Middle frontal gyrus (tissue), 1 donor: ENCODE measurements around the gene C16orf54.
"Not testable (repeated sequence)": the region's sequence is repeated elsewhere in the genome, so short reads cannot be mapped to it uniquely, and the experiment has no call there.

ENCODE experiments used
- DNase-seq: peaks from one replicate; pipeline ENCODE4 v3.0.0-alpha.2; 2015; ENCODE audit warnings: low spot score; ENCODE audit errors: extremely low spot score

C16orf54 gene, protein sequence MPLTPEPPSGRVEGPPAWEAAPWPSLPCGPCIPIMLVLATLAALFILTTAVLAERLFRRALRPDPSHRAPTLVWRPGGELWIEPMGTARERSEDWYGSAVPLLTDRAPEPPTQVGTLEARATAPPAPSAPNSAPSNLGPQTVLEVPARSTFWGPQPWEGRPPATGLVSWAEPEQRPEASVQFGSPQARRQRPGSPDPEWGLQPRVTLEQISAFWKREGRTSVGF

DNA sequence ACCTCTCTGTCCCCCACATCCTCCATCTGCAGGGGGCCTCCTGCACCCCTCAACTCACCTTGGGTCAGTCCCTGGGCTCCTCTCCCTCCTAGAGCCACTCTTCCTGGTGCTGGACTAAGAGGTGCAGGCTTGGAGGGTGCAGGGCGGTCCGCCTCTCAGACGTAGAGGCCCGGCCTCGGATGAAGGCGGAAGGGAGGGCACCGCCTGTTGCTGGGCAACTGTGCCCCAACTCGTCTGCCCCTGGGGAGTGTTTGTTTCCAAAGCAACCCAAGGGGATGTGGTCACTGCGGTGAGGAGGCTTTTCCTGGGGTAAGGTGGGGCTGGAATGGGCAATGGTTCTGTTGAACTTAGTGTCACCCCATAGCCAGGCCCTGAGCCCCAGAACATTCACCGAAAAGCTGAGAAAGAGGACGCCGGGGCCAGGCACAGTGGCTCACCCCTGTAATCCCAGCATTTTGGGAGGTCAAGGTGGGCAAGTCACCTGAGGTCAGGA is at the start of gene C16orf54:
TSS of gene C16orf54 (minus strand) at position 138 of the 493 bp plus-strand sequence. CDS start 1,039 bp downstream, outside the sequence.
- no peak for DNase-seq

DNA sequence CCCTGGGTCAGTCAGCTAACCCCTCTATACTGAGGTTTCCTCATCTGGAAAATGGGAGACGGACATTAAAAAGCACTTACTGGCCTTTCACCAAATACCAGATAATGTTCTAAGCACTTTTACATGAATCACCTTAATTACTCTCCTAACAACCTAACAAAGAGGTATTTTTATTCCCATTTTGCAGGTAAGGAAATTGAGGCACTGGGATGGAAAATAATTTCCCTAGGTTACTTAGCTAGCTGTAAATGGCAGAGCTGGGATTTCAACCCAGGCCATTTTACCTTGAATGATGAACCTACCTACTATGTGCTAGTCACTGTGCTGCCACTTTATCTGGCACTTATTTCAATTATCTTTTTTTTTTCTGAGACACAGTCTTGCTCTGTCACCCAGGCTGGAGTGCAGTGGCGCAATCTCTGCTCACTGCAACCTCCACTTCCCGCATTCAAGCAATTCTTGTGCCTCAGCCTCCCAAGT is 48.5 kb upstream of the C16orf54 start:
- no peak for DNase-seq

DNA sequence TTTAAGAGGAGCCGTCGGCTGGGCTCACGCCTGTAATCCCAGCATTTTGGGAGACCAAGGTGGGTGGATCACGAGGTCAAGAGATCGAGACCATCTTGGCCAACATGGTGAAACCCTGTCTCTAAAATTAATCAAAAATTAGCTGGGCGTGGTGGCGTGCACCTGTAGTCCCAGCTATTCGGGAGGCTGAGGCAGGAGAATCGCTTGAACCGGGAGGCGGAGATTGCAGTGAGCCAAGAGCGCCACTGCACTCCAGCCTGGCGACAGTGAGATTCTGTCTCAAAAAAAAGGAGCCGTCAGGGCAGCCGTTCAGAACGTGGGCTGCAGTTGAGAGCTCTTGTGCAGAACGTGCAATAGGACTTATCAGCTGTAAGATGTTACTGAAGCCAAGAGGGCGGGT is 47.4 kb upstream of the C16orf54 start:
- DNase-seq = not testable (repeated sequence)

- no peak for DNase-seq
Observed at GRCh38 chr16:29791845-29792807, 46.3 kb upstream of the C16orf54 start.

DNA sequence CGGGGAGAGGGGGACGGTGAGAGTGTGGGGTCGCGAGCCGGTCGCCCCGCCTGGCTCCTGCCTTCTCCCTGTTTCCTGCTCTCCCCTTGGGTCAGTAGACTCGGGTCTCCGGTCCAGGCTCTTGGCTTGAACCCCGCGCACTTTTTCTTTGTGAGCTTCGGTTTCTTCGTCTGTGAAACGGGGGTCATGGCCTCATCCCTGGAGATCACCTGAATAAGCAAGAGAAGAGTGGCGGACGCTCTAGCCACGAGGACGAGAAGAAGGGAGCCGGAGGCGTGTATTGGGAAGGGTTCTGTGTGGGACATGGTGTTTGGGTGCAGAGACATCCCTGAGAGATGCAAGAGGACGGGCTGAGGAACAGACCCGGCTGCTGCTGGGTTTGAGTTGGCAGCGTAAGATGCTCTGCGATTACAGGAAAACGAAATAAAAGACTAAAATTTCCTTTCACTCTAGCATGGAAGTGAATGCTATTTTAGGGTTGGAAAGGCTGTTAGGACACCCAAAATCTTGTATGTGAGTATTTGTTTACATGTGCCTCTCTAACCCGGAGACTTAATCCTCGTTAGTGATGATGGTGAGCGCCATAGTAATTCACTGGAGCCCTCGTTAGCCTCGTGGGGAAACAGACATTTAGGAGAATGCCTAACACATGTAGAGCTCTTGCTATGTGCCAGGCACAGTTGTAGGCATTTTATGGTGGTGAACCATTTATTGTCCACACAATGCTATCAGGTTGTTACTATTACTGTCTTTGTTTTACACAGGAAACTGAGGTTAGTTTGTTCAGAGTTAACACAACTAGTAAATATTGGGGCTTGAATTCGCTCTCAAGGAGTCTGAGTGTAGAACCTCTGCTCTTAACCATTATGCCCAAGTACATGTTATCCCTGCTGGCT is 45.4 kb upstream of the C16orf54 start:
- DNase-seq = no peak

DNA sequence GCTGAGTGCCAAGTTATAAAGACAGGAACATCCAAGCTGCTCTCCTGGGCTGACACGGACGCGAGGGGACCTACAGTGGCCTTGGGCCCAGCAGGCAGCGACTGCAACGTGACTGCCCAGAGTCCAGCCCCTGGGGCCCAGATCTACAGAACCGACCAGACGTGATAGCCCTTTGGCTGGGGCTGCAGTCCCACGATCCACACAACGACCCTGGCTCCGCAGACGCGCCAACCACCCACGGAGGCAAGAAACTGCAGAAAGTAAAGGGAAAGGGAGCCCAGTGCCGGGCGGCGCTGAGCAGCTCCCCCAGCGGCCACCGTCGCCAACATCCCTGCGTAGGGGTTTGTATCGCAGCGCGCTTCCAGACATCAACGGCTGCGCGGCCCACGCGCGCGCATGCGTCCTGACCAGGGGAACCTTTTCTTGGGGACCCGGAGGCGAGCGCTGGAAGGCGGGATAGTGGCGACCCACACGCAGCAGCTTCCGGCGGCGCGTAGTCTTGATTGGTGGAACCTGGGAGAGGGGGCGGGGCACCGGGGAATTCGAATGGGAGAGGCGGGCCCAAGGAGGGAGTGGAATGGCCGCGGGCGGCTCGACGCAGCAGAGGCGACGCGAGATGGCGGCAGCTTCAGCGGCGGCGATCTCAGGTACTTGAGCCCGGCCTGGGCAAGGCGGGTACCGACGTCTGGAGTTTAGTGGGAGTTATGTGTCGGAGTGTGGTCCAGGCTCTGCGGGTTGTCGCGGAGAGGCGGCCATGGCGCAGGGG is 44.6 kb upstream of the C16orf54 start, which contains the start of gene KIF22:
TSS of gene KIF22 (plus strand) at position 569 of the 766 bp plus-strand sequence. CDS start at position 578, 9 bp downstream.
- DNase-seq = peak; percentile 99

DNA sequence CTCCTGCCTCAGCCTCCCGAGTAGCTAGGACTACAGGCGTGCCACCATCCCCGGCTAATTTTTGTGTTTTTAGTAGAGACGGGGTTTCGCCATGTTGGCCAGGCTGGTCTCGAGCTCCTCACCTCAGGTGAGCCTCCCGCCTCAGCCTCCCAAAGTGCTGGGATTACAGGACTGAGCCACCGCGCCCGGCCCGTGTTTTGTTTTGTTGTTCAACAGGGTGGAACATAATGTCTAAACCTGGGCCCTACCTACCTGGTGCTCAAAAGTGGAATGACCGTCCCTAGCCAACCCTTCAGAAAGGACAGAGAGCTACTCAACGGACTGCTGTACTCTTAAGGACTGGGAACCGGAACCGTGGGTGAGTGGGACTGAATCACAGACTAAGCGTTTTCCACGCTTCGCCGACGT is 44.0 kb upstream of the C16orf54 start:
- no peak for DNase-seq

DNA sequence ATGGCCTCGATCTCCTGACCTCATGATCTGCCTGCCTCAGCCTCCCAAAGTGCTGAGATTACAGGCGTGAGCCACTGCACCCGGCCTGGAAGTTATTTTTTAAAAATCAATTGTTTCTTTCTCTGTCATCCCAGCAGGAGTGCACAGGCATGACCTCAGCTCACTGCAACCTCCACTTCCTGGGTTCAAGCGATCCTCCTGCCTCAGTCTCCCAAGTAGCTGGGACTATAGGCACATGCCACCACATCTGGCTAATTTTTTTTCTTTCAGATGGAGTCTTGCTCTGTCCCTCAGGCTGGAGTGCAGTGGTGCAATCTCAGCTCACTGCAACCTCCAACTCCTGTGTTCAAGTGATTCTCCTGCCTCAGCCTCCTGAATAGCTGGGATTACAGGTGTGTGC is 41.4 kb upstream of the C16orf54 start:
- not testable (repeated sequence) for DNase-seq

- DNase-seq = no peak
Observed at GRCh38 chr16:29784901-29785500, 39.2 kb upstream of the C16orf54 start.

GRCh38 chr16:29784157-29784556 is 38.4 kb upstream of the C16orf54 start:
- DNase-seq = no peak

DNA sequence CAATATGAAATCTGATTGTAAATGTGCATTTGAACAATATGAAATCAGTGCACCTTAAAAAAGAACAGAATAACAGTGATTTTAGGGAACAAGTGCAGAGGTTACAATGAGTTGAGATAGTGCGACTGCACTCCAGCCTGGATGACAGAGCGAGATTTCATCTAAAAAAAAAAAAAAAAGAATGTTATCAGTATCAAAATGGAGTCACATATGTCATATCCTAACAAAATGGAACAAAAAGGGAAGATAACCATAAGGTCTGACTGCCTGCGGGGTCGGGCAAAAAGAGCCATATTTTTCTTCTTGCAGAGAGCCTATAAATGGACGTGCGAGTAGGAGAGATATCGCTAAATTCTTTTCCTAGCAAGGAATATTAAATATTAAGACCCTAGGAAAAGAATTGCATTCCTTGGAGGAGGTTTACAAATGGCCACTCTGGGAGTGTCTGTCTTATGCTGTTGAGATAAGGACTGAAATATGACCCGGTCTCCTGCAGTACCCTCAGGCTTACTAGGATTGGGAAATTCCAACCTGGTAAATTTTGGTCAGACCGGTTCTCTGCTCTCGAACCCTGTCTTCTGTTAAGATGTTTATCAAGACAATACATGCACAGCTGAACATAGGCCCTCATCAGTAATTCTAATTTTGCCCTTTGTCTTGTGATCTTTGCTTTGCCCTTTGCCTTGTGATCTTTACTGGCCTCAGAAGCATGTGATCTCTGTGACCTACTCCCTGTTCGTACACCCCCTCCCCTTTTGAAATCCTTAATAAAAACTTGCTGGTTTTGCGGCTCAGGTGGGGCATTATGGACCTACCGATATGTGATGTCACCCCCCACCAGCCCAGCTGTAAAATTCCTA is 37.5 kb upstream of the C16orf54 start:
- not testable (repeated sequence) for DNase-seq

DNA sequence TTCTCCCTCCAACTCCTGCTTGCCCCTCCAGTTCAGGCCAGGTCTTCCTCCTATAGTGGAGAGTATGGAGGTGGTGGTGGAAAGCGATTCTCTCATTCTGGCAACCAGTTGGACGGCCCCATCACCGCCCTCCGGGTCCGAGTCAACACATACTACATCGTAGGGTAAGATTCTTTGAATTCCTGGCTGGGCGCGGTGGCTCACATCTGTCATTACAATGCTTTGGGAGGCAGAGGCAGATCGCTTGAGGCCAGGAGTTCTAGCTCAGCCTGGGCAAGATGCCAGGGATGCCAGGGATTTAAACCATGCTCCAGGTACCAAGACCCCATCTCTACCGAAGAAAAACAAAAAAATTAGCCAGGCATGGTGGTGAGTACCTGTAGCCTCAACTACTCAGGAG is 33.7 kb upstream of the C16orf54 start:
- DNase-seq = no peak

DNA sequence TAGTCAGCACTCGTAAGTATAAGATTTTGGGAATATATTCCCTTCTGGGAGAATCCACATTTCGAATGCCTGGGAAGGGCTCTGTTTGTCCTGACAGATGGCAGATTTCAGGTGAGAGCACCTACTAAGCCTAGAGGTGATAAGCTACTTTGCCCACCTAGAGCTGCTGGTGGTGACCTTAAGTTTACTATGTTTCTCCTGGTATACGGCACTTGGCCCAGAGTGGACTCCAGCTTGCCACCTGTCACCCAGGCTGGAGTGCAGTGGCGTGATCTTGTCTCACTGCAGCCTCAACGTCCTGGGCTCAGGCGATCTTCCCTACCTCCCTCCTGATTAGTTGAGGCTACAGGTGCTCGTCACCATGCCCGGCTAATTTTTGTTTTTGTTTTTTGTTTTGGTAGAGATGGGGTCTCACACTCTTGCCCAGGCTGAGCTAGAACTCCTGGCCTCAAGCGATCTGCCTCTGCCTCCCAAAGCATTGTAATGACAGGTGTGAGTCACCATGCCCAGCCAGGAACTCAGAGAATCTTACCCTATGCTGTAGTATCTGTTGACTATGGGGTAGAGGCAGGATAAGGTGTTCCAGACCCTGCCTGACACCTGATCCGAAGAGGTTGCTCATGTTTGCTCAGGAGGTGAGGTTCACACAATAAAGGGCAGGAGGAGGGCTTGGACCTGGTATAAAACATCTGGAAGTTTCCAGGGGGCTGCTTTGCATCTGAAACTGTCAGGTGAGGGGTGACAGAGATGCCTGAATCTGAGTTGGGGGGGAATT is 32.0 kb upstream of the C16orf54 start, which contains the start of gene ZG16:
TSS of gene ZG16 (plus strand) at position 681 of the 775 bp plus-strand sequence. CDS start 1,011 bp downstream, outside the sequence.
- DNase-seq = no peak

DNA sequence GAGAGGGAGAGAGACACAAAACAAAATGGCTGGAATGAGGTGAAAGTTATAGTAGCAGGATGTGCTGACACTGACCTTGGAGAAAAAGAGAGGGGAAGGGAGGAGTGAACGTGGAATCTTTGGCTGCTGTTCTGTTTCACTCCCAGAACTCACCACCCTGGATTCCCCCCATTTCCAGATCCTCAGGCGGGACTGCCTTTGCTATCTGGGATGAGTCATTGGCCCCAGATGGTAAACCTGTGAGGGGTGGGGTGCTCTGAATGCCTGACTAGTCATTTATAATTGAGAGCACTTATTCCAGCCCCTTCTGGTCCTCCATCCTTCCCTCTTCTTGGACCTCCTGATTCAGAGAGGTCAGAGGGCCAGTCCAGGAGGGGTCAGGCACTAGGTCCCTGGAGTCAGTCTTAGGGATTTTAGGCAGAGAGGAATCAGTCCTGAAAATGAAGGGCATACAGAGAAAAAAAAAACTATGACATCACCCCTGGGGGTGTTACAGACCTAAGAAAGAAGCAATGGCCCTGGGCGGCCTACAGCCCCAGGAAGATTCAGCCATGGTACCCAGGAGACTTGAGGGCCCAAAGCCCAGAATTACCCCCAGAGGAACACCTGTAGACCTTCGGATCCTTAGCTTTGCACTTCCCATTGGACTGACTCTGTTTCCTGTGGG is 30.1 kb upstream of the C16orf54 start:
- DNase-seq = no peak

DNA sequence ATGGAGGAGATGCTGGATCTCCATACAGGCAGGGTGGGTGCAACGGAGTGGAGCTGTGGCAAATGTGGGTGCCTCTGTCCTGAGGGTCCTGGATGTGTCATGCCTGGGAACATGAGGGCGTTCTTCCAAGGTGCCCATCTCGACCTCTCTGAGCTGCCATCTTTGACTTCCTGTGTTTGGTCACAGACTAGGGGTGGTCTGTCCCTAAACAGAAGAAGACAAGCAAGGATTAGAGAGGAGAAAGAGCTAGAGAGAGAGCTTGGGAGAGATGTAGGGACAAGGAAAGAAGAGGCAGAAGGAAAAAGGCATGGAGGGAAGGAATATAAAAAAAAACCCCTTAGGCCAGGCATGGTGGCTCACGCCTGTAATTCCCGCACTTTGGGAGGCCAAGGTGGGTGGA is 28.9 kb upstream of the C16orf54 start:
- DNase-seq = no peak

DNA sequence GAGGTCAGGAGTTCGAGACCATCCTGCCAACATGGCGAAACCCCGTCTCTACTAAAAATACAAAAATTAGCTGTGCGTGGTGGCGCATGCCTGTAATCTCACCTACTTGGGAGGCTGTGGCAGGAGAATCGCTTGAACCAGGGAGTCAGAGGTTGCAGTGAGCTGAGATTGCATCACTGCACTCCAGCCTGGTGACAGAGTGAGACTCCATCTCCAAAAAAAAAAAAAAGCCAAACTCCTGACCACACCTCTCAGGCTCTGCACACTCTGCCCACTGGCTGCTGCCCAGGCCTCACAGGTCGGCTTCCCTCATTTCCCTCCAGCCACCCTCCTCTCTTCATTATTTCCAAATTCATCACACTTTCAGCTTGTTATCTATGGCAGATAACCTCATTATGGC is 26.5 kb upstream of the C16orf54 start:
- not testable (repeated sequence) for DNase-seq

- no peak for DNase-seq
Observed at GRCh38 chr16:29770250-29770929, 24.6 kb upstream of the C16orf54 start.
